B cell (primary cell): ENCODE data around the gene NID1.
"Not testable (repeated sequence)": the region's sequence is repeated elsewhere in the genome, so short reads cannot be mapped to it uniquely, and the experiment has no call there.

ENCODE experiments used
- EZH2 ChIP-seq: IDR thresholded peaks from 2 replicates; pipeline ENCODE4 v1.6.1; 2012; ENCODE audit warnings: borderline replicate concordance, low read depth, mild to moderate bottlenecking, moderate library complexity, low read length; ENCODE audit not compliant: insufficient read depth, poor library complexity, severe bottlenecking
- TF ChIP-seq, protein P1 (sequence below): fragments of 200-600 bp; IDR thresholded peaks from one replicate; pipeline ENCODE4 v1.8.0; 2022; ENCODE audit warnings: antibody characterized with exemption, mild to moderate bottlenecking

DNA sequence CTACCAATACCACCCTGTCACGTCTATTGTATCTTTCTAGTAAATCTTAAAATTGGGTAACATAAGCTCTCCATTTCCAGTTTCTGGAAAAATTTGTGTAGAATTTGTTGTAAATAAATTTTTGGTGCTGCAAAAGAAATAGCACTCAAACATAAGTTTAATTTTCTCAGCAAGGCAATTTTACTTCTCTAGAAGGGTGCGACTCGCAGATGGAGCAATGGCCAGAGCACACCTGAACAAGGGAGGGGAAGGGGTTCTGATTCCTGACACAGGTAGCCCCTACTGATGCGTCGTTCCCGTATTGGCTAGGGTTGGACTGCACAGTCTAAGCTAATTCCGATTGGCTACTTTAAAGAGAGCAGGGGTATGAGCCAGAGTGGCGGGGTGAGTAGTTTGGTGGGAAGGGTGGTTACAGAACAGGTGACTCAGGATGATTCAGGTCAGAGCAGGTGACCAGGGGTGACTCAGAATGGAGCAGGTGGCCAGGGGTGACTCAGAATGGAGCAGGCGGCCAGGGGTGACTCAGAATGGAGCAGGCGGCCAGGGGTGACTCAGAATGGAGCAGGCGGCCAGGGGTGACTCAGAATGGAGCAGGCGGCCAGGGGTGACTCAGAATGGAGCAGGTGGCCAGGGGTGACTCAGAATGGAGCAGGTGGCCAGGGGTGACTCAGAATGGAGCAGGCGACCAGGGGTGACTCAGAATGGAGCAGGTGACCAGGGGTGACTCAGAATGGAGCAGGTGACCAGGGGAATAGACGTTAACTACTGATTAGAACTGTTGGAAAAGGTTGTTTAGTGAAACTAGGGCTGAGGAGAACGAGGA lies 32.0 kb upstream of the NID1 start:
- not testable (repeated sequence) for TF ChIP-seq EZH2
- TF ChIP-seq, protein P1, sequence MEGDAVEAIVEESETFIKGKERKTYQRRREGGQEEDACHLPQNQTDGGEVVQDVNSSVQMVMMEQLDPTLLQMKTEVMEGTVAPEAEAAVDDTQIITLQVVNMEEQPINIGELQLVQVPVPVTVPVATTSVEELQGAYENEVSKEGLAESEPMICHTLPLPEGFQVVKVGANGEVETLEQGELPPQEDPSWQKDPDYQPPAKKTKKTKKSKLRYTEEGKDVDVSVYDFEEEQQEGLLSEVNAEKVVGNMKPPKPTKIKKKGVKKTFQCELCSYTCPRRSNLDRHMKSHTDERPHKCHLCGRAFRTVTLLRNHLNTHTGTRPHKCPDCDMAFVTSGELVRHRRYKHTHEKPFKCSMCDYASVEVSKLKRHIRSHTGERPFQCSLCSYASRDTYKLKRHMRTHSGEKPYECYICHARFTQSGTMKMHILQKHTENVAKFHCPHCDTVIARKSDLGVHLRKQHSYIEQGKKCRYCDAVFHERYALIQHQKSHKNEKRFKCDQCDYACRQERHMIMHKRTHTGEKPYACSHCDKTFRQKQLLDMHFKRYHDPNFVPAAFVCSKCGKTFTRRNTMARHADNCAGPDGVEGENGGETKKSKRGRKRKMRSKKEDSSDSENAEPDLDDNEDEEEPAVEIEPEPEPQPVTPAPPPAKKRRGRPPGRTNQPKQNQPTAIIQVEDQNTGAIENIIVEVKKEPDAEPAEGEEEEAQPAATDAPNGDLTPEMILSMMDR: not testable (repeated sequence)
